Measurements from ENCODE around the gene EFL1.
"Not testable (repeated sequence)": the region's sequence is repeated elsewhere in the genome, so short reads cannot be mapped to it uniquely, and the experiment has no call there.

DNA sequence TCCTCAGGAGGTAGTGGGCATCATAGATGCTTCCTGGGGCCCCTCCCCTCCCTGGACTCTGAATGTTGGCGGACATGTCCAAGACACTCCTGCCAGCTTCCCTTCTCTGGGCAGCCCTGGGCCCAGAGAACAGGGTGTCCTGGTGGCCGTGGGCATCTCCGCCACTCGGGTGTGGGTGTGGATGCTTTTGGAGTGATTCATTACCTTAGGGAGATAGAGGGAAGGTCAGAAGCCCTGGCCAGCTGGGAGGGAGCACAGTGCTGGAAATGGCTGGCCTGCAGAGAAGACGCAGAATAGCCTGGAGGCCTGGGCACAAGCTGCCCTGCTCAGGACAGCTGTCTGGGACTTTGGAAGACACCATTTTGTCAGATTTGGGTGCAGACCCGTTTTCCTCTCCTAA, 37.8 kb upstream of the EFL1 start:
- TF ChIP-seq, protein P1, sequence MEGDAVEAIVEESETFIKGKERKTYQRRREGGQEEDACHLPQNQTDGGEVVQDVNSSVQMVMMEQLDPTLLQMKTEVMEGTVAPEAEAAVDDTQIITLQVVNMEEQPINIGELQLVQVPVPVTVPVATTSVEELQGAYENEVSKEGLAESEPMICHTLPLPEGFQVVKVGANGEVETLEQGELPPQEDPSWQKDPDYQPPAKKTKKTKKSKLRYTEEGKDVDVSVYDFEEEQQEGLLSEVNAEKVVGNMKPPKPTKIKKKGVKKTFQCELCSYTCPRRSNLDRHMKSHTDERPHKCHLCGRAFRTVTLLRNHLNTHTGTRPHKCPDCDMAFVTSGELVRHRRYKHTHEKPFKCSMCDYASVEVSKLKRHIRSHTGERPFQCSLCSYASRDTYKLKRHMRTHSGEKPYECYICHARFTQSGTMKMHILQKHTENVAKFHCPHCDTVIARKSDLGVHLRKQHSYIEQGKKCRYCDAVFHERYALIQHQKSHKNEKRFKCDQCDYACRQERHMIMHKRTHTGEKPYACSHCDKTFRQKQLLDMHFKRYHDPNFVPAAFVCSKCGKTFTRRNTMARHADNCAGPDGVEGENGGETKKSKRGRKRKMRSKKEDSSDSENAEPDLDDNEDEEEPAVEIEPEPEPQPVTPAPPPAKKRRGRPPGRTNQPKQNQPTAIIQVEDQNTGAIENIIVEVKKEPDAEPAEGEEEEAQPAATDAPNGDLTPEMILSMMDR (conservative IDR thresholded peaks at IDR 0.05): not testable (repeated sequence)
- TF ChIP-seq ZFX (IDR thresholded peaks at IDR 0.05): not testable (repeated sequence)

All from C4-2B (cell line).